K562 (cell line): Measurements from ENCODE around the gene CCND3. TPM values are rescaled to one million over a fixed set of nuclear protein-coding genes. Genes with fewer than 3 reads are reported as not detected.

ENCODE experiments used
- ATF7 ChIP-seq: fragments of 450-650 bp; IDR thresholded peaks from 2 replicates; pipeline ENCODE4 v1.7.1; 2014; ENCODE audit warnings: mild to moderate bottlenecking, moderate library complexity
- CBFA2T2 ChIP-seq: fragments of 450-650 bp; conservative IDR thresholded peaks from 2 replicates; pipeline ENCODE4 v1.6.1; 2017; ENCODE audit warnings: mild to moderate bottlenecking
- MCM3 ChIP-seq: fragments of 450-650 bp; IDR thresholded peaks from 2 replicates; pipeline ENCODE4 v1.6.1; 2016
- MTA1 ChIP-seq: fragments of 450-650 bp; IDR thresholded peaks from 2 replicates; pipeline ENCODE4 v1.6.1; 2017; ENCODE audit warnings: borderline replicate concordance
- NELFE ChIP-seq: IDR thresholded peaks from 2 replicates; pipeline ENCODE4 v1.6.1; 2011; ENCODE audit warnings: mild to moderate bottlenecking; ENCODE audit not compliant: insufficient read depth, insufficient read length
- NR2F6 ChIP-seq: fragments of 450-650 bp; formaldehyde crosslinking; IDR thresholded peaks from 2 replicates; pipeline ENCODE4 v1.4.0; 2020; ENCODE audit warnings: mild to moderate bottlenecking
- RFX7 ChIP-seq: fragments of 250-450 bp; sonication (Bioruptor Pico); IDR thresholded peaks from 2 replicates; pipeline ENCODE4 v1.5.1; 2021; ENCODE audit warnings: mild to moderate bottlenecking
- TAF1 ChIP-seq: IDR thresholded peaks from 2 replicates; pipeline ENCODE4 v1.6.1; 2011; ENCODE audit warnings: mild to moderate bottlenecking, low read length, moderate library complexity; ENCODE audit not compliant: insufficient read depth, control insufficient read depth, severe bottlenecking; ENCODE audit errors: extremely low read depth
- TFE3 ChIP-seq: fragments of 450-650 bp; formaldehyde crosslinking; IDR thresholded peaks from 2 replicates; pipeline ENCODE4 v1.4.0; 2020; ENCODE audit warnings: mild to moderate bottlenecking, mixed read lengths
- ZBED1 ChIP-seq: IDR thresholded peaks from 2 replicates; pipeline ENCODE4 v1.6.1; 2014
- ZBTB43 ChIP-seq: sonication (generic); formaldehyde crosslinking; IDR thresholded peaks from 2 replicates; pipeline ENCODE4 v1.8.0; 2023; ENCODE audit warnings: mild to moderate bottlenecking, missing genetic modification reagents
- ZKSCAN8 ChIP-seq: fragments of 200-800 bp; sonication (Bioruptor generic); IDR thresholded peaks from 2 replicates; pipeline ENCODE4 v1.6.1; 2016; ENCODE audit warnings: missing genetic modification characterization, missing compliant biosample characterization
- ZNF184 ChIP-seq: sonication (generic); formaldehyde crosslinking; IDR thresholded peaks from 2 replicates; pipeline ENCODE4 v1.5.0; 2020; ENCODE audit warnings: missing genetic modification reagents
- ZNF609 ChIP-seq: sonication (generic); formaldehyde crosslinking; IDR thresholded peaks from 2 replicates; pipeline ENCODE4 v1.8.1; 2023; ENCODE audit warnings: missing genetic modification reagents, mild to moderate bottlenecking, borderline replicate concordance
- polyA plus RNA-seq, 8 experiments: library from polyadenylated mRNA; depleted of rRNA in 4 of 8; stranded (reverse) in 5 of 8; unstranded in 3 of 8; fragments of >200 nt; fragmentation: Nextera tagmentation in 2 of 8; fragmentation: Illumina TruSeq in 1 of 8; extraction: Ambion mirVana in 2 of 8; extraction: Trizol in 1 of 8; gene quantifications; 2 replicates each; pipeline versions ENCODE4 v1.2.1 to v1.2.3, GENCODE V29; 2011 to 2014; ENCODE audit warnings: inconsistent platforms in 1 of 8, missing spikeins in 1 of 8
- total RNA-seq, 7 experiments: library from RNA; depleted of rRNA in 6 of 7; stranded (reverse); fragments of >200 nt in 6 of 7; fragmentation: Illumina TruSeq in 2 of 7; extraction: Trizol in 2 of 7; gene quantifications; 2 replicates each; pipeline versions ENCODE4 v1.2.1 to v1.2.3, GENCODE V29; 2011 to 2021; ENCODE audit warnings: low replicate concordance in 1 of 7
- TF ChIP-seq, protein P1 (sequence below): fragments of 450-650 bp; IDR thresholded peaks from 2 replicates; pipeline ENCODE4 v1.7.1; 2018; ENCODE audit warnings: mild to moderate bottlenecking, low read depth; ENCODE audit not compliant: partially characterized antibody
- TF ChIP-seq, protein P2 (sequence below): fragments of 450-650 bp; formaldehyde crosslinking; conservative IDR thresholded peaks from 2 replicates; pipeline ENCODE4 v1.4.0; 2022; ENCODE audit warnings: mild to moderate bottlenecking, missing genetic modification characterization

The CCND3 gene
- total and polyA plus RNA-seq, 9 of the 15 experiments (the other 6 are each of a cell fraction or from before 2014, with no cell fraction given) = 21.5 to 204 (median 97.4) TPM

DNA sequence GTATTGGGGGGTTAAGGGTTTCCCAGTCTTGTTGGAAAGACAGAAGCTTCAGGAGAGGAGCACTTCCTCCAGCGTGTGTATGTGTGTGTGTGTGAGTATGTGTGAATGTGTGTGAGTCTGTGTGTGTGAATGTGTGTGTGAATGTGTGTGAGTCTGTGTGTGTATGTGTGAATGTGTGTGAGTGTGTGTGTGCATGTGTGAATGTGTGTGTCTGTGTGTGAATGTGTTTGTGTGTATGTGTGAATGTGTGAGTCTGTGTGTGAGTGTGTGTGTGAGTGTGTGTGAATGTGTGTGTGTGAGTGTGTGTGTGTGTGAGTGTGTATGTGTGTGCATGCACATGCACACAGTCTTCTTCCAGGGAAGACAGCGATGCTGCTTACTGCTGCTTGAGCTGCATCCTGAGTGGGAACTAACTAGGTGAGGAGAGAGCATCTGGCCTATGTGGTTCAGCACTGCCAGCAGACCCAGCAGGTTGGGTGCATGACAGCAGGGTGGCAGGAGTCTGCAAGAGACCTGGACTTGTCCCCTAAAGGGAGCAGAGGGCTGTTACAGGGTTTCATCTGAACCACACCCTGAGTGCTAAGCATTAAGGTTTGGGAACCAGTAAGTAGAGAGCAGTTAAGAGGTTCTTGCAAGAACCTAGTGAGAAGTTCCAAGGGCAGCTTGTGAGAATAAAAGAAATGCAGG is 22.7 kb upstream of the CCND3 start (continued):
- TF ChIP-seq TAF1 (no peak), ZBTB43 (CRISPR knock-in tag) (peak; percentile 98), ZKSCAN8 (CRISPR knock-in tag) (no peak), ZBED1 (no peak), TFE3 (no peak), MCM3 (peak; percentile 87; the same call in 1 of the 2 replicates), CBFA2T2 (no peak), NELFE (no peak), NR2F6 (CRISPR knock-in tag) (no peak), ZNF609 (0 out of 2 replicates have a peak, but pooled peaks have one; percentile 2), ATF7 (no peak), RFX7 (CRISPR knock-in tag) (no peak), MTA1 (no peak), ZNF184 (no peak)
- TF ChIP-seq, protein P1, sequence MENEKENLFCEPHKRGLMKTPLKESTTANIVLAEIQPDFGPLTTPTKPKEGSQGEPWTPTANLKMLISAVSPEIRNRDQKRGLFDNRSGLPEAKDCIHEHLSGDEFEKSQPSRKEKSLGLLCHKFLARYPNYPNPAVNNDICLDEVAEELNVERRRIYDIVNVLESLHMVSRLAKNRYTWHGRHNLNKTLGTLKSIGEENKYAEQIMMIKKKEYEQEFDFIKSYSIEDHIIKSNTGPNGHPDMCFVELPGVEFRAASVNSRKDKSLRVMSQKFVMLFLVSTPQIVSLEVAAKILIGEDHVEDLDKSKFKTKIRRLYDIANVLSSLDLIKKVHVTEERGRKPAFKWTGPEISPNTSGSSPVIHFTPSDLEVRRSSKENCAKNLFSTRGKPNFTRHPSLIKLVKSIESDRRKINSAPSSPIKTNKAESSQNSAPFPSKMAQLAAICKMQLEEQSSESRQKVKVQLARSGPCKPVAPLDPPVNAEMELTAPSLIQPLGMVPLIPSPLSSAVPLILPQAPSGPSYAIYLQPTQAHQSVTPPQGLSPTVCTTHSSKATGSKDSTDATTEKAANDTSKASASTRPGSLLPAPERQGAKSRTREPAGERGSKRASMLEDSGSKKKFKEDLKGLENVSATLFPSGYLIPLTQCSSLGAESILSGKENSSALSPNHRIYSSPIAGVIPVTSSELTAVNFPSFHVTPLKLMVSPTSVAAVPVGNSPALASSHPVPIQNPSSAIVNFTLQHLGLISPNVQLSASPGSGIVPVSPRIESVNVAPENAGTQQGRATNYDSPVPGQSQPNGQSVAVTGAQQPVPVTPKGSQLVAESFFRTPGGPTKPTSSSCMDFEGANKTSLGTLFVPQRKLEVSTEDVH = no peak
- TF ChIP-seq, protein P2, sequence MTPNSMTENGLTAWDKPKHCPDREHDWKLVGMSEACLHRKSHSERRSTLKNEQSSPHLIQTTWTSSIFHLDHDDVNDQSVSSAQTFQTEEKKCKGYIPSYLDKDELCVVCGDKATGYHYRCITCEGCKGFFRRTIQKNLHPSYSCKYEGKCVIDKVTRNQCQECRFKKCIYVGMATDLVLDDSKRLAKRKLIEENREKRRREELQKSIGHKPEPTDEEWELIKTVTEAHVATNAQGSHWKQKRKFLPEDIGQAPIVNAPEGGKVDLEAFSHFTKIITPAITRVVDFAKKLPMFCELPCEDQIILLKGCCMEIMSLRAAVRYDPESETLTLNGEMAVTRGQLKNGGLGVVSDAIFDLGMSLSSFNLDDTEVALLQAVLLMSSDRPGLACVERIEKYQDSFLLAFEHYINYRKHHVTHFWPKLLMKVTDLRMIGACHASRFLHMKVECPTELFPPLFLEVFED (CRISPR knock-in tag) = 0 out of 2 replicates have a peak, but pooled peaks have one; percentile 58
